Effector memory CD4-positive, alpha-beta T cell (primary cell): Measurements from ENCODE around the gene MAS1L.

Experiments
- DNase-seq, 3 donors: peaks; one replicate each; pipeline ENCODE4 v3.0.0-alpha.2; 2020
- H3K27ac ChIP-seq: 2 replicates; pipeline ENCODE4 v1.7.0; 2013; ENCODE audit warnings: mild to moderate bottlenecking, low read length, moderate library complexity; ENCODE audit not compliant: insufficient read depth, poor library complexity, severe bottlenecking
- H3K27me3 ChIP-seq: replicated peaks from 2 replicates; pipeline ENCODE4 v1.7.0; 2013; ENCODE audit warnings: mild to moderate bottlenecking, low read length; ENCODE audit not compliant: insufficient read depth, control insufficient read depth, poor library complexity, severe bottlenecking
- H3K36me3 ChIP-seq: 2 replicates; pipeline ENCODE4 v1.7.0; 2013; ENCODE audit warnings: mild to moderate bottlenecking, low read length, moderate library complexity; ENCODE audit not compliant: control insufficient read depth, insufficient read depth
- H3K4me1 ChIP-seq: 2 replicates; pipeline ENCODE4 v1.7.0; 2013; ENCODE audit warnings: low read length, mild to moderate bottlenecking; ENCODE audit not compliant: control insufficient read depth, insufficient read depth, poor library complexity, severe bottlenecking
- H3K4me3 ChIP-seq: 2 replicates; pipeline ENCODE4 v1.7.0; 2013; ENCODE audit warnings: low read length, low read depth, mild to moderate bottlenecking; ENCODE audit not compliant: insufficient read depth, poor library complexity, severe bottlenecking
- H3K9me3 ChIP-seq: 2 replicates; pipeline ENCODE4 v1.7.0; 2013; ENCODE audit warnings: mild to moderate bottlenecking, low read length, moderate library complexity; ENCODE audit not compliant: control insufficient read depth

Gene MAS1L

GRCh38 chr6:29525311-29525639 lies 37.5 kb upstream of the MAS1L start:
- no peak overlapping the region for H3K4me3 ChIP-seq
- H3K4me1 ChIP-seq, result no peaks in the 10 kb centered on the region
- H3K27me3 ChIP-seq, result no peaks in the 10 kb centered on the region
- DNase-seq, result no peak
- no peak overlapping the region for H3K27ac ChIP-seq
- H3K9me3 ChIP-seq, result no peaks in the 10 kb centered on the region
- H3K36me3 ChIP-seq, result no peaks in the 10 kb centered on the region

DNA sequence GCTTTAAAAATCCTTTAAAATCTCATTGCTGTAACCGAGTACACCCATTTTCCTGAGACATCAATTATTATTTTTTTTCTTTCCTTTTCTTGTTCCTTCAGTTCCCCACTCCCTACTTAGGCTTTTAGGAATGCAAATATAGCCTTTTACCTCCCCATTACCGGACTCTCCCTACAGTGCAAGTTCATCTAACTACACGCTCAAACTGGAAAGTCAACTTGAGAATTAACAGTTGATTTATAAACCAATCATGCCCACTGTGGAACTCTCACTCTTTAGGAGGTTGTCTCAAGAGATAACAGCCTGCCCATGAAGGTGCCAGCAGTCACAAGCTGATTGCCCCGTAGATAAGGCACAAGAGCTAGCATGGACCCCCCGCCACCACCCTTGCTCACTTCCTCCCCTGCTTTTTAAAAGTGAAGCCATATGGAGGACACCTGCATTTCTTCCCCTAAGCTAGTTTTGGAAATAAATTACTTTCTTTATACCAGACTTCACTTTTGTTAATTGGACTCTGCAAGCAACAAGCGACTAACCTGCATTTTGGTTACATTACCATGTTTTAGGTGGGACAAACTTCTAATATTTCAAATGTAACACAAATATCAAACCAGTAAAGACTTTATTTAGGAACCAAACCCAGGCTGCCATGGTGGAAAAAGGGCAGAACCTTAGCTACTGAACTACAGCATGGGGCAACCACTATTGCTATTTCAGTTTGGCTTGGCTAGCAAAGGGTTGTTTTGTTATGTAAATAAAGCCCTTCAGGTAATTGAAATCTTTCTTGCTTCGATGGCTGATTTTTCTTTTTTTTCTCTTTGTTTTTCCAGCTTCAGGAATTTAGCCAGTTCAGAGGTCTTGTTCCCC lies 36.9 kb upstream of the MAS1L start:
- Histone ChIP-seq H3K27ac (no peak overlapping the region), H3K27me3 (no peaks in the 10 kb centered on the region), H3K9me3 (no peaks in the 10 kb centered on the region), H3K36me3 (no peaks in the 10 kb centered on the region), H3K4me3 (no peak overlapping the region), H3K4me1 (no peaks in the 10 kb centered on the region)
- DNase-seq, result no peak

GRCh38 chr6:29524044-29524443 lies 36.3 kb upstream of the MAS1L start:
- Histone ChIP-seq H3K4me1 (no peaks in the 10 kb centered on the region), H3K36me3 (no peaks in the 10 kb centered on the region), H3K27me3 (no peaks in the 10 kb centered on the region), H3K27ac (no peak overlapping the region), H3K4me3 (no peak overlapping the region), H3K9me3 (no peaks in the 10 kb centered on the region)
- no peak for DNase-seq

DNA sequence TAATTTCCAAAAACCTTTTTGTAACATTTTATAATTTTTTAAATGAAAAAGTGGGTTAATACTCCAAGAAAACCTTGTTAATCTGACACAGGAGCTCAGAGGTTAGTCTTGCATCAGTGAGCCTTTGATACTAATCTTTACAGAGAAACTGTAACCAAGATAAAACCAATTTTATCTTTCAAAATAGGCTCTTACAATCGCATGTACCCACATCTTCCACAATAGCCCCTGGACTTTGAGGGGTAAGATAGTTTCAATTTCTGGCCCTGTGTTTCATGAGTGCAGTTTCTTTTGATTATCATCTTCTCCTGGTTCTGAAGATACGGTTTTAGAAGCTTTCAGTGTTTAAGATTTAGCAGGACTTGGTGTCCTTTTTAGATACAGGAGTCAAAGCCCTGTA lies 34.5 kb upstream of the MAS1L start:
- Histone ChIP-seq H3K4me1 (no peaks in the 10 kb centered on the region), H3K27me3 (no peaks in the 10 kb centered on the region), H3K27ac (no peak overlapping the region), H3K4me3 (no peak overlapping the region), H3K9me3 (no peaks in the 10 kb centered on the region), H3K36me3 (no peaks in the 10 kb centered on the region)
- no peak for DNase-seq

GRCh38 chr6:29521006-29521680 lies 33.4 kb upstream of the MAS1L start:
- Histone ChIP-seq H3K27me3 (no peaks in the 10 kb centered on the region), H3K4me3 (no peak overlapping the region), H3K36me3 (no peaks in the 10 kb centered on the region), H3K9me3 (no peaks in the 10 kb centered on the region), H3K27ac (no peak overlapping the region), H3K4me1 (no peaks in the 10 kb centered on the region)
- no peak for DNase-seq

DNA sequence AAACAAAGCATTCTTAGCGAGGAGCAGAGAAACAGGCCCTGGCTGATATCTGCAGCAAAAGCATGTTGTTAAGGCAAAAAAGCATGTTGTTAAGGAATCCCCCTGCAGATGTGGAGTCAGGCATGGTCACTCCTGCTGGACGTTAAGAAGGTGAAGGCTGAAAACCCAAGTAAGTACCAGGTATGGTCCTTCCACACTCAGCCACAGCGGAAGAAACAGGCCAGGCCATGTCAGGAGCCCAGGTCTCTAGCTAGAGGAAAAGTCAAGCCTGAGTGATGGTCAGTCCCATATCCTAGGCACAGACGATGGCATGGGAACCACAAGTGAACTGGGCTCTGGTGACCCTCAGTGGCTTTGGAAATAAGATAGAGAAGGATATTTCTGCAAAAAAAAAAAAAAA lies 32.5 kb upstream of the MAS1L start:
- no peak for DNase-seq
- no peak overlapping the region for H3K4me3 ChIP-seq
- no peak overlapping the region for H3K27ac ChIP-seq
- no peaks in the 10 kb centered on the region for H3K4me1 ChIP-seq
- no peaks in the 10 kb centered on the region for H3K27me3 ChIP-seq
- H3K9me3 ChIP-seq, result no peaks in the 10 kb centered on the region
- H3K36me3 ChIP-seq, result no peaks in the 10 kb centered on the region

DNA sequence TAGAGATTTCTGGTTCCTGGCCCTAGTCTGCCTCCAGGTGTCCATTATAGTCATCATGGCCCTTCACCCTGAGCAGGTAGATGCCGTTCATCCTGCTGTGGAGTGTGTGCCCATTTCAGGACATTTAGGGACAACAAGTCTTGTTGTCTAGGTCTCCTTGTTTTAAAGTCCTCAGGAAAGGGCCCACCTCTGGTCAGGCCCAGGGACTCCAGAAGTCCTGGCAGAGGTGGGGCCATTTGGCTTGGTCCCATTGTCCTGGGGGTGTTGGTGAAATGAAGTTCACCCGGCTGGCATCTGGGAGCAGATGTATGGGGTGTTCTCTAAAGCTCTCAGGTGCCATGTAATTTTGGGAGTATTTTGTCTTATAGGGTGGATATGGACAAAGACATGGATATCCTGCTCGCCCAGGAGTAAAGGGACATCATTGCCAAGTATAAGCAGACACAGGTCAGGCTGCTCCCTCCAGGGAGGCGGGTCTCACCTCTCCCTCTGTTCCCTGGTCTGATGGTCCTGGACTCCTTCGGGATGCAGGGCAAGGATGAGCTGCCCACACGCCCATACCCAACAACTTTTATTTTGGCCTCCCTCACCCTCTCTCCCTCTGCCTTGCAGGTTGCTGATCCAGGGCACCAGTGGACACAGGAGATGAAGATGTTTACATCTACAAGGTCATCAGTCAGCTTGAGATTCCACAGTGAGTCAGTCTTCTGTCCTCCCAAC lies 31.7 kb upstream of the MAS1L start:
- H3K36me3 ChIP-seq, result no peaks in the 10 kb centered on the region
- H3K4me3 ChIP-seq, result no peak overlapping the region
- no peaks in the 10 kb centered on the region for H3K27me3 ChIP-seq
- no peaks in the 10 kb centered on the region for H3K9me3 ChIP-seq
- DNase-seq, result no peak
- no peaks in the 10 kb centered on the region for H3K4me1 ChIP-seq
- no peak overlapping the region for H3K27ac ChIP-seq

DNA sequence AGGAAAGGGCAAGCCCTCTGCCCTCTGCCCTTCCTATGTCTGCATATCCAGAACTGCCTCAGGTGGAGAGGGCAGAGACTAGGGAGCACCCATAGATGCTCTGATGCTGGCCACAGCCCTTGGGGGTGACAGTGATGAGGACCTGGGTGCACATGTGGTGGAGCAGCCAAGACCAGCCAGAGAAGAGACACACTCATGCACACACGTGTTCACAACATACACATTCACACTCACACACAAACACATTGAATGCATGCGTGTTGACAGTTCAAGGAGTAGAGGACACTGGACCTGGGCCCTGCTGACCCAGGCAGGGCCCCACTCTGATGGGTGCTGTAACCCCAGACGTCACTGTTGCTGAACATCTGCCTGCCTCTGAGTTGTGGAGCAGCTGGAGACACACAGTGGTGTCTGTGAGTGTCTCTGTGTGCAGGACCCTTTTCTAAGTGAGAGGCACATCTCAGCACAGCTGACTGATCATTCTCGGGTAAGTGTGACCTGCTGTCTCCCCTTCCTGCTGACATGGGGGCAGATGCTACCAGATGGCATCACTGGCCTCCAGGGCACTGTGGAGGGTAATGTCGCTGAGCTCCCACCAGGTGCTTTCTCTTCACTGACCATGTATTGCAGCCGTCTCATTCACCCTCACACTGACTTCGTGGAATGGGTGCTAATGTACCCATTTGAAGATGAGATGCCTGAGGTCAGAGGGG lies 30.1 kb upstream of the MAS1L start:
- H3K4me3 ChIP-seq, result no peak overlapping the region
- H3K27ac ChIP-seq, result no peak overlapping the region
- no peaks in the 10 kb centered on the region for H3K36me3 ChIP-seq
- no peak for DNase-seq
- no peaks in the 10 kb centered on the region for H3K4me1 ChIP-seq
- no peaks in the 10 kb centered on the region for H3K27me3 ChIP-seq
- no peaks in the 10 kb centered on the region for H3K9me3 ChIP-seq

- no peaks in the 10 kb centered on the region for H3K4me1 ChIP-seq
- no peak overlapping the region for H3K27ac ChIP-seq
- H3K27me3 ChIP-seq, result no peaks in the 10 kb centered on the region
- DNase-seq, result no peak
- no peak overlapping the region for H3K4me3 ChIP-seq
- no peaks in the 10 kb centered on the region for H3K36me3 ChIP-seq
- no peaks in the 10 kb centered on the region for H3K9me3 ChIP-seq
Observed at GRCh38 chr6:29517245-29517644, 29.5 kb upstream of the MAS1L start.
